Body of pancreas (tissue), 4 donors: ENCODE data around the gene TARBP1. TPM values are rescaled to one million over a fixed set of nuclear protein-coding genes. Genes with fewer than 3 reads are reported as not detected.
"Not testable (repeated sequence)": the region's sequence is repeated elsewhere in the genome, so short reads cannot be mapped to it uniquely, and the experiment has no call there.

ENCODE experiments used
- ATAC-seq: fragments of 150-250 bp; one replicate; pipeline ENCODE4 v1.9.1; 2016
- DNase-seq, 4 donors: peaks; one replicate each; pipeline ENCODE4 v3.0.0-alpha.2; 2019
- H3K27ac ChIP-seq, 4 donors: fragments of 200-600 bp; sonication (generic); 1 replicate in 3 of 4; 2 replicates in 1 of 4; pipeline versions ENCODE4 v1.5.1 to v1.6.1; 2016 to 2019; ENCODE audit warnings: mild to moderate bottlenecking in 1 of 4, mixed read lengths in 1 of 4, moderate library complexity in 1 of 4
- H3K27me3 ChIP-seq, 2 donors: fragments of 200-600 bp; sonication (generic); one replicate each; pipeline ENCODE4 v1.6.0; 2016; ENCODE audit warnings: mild to moderate bottlenecking in 1 of 2
- H3K36me3 ChIP-seq, 2 donors: fragments of 200-600 bp; sonication (generic); replicated peaks in 1 of 2; 2 replicates each; pipeline ENCODE4 v1.5.1; 2016; ENCODE audit warnings: low read depth in 2 of 2; ENCODE audit not compliant: insufficient read depth in 1 of 2
- H3K4me1 ChIP-seq: fragments of 200-600 bp; sonication (generic); one replicate; pipeline ENCODE4 v1.6.0; 2016
- H3K4me3 ChIP-seq, 2 donors: fragments of 200-600 bp; sonication (generic); 1 replicate in 1 of 2; 2 replicates in 1 of 2; pipeline ENCODE4 v1.5.1; 2016 to 2019
- H3K9me3 ChIP-seq, 3 donors: fragments of 200-600 bp; sonication (generic); 1 replicate in 2 of 3; 2 replicates in 1 of 3; pipeline ENCODE4 v1.5.1; 2016
- POLR2A ChIP-seq, 3 donors: fragments of 450-650 bp; IDR thresholded peaks; one replicate each; pipeline ENCODE4 v1.6.1; 2016; ENCODE audit warnings: antibody characterized with exemption in 3 of 3, mild to moderate bottlenecking in 2 of 3
- WGBS, 2 donors: methylation state at CpG; one replicate each; pipeline ENCODE4 v1.1.5; 2017; 5-methylcytosine and 5-hydroxymethylcytosine counted together
- intact Hi-C: fragments of 100-400 bp; cut with DNase I; formaldehyde crosslinking; loops from one replicate; pipeline ENCODE4 v1.15.1; 2023
- total RNA-seq, 2 donors: library from RNA; depleted of rRNA; stranded (reverse); fragments of >200 nt; gene quantifications; one replicate each; pipeline ENCODE4 v1.1.0, GENCODE V29; 2016
- TF ChIP-seq, protein P1 (sequence below), 7 experiments: fragments of 450-650 bp in 4 of 7; fragments of 200-600 bp in 3 of 7; sonication (generic) in 3 of 7; IDR thresholded peaks; one replicate each; pipeline ENCODE4 v1.5.1; 2016 to 2019; ENCODE audit warnings: antibody characterized with exemption in 7 of 7

Gene TARBP1
- total RNA-seq, 2 donors from 2014 or later = 30.6 to 32.0 TPM

DNA sequence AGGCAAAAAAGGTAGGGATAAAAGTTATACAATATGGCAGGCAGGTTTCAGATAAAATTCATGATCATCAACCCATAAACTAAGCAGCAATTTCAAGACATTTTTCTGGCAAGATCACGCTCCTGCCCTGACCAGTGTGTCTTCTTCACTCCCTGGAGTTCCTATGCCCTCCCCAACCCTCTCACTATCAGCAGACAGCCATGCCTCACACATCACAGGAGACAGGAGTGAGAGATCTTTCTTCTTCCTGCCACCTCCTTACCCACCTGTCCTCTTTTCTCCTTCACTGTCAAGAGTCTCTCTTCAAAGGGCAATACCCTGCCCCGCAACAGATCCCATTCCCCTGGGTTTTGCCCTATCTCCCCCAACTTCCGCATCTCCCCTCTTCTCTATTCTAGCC is 77.3 kb downstream of the TARBP1 start:
- Histone ChIP-seq H3K36me3 (no peaks in the 10 kb centered on the region), H3K27me3 (no peaks in the 10 kb centered on the region), H3K4me1 (no peaks in the 10 kb centered on the region), H3K27ac (no peak overlapping the region), H3K4me3 (no peak overlapping the region), H3K9me3 (no peaks in the 10 kb centered on the region)
- ATAC-seq = no peak
- intact Hi-C loops = no loop called here
- no peak for DNase-seq
- TF ChIP-seq POLR2A (IDR thresholded peaks at IDR 0.05) = no peak
- TF ChIP-seq, protein P1, sequence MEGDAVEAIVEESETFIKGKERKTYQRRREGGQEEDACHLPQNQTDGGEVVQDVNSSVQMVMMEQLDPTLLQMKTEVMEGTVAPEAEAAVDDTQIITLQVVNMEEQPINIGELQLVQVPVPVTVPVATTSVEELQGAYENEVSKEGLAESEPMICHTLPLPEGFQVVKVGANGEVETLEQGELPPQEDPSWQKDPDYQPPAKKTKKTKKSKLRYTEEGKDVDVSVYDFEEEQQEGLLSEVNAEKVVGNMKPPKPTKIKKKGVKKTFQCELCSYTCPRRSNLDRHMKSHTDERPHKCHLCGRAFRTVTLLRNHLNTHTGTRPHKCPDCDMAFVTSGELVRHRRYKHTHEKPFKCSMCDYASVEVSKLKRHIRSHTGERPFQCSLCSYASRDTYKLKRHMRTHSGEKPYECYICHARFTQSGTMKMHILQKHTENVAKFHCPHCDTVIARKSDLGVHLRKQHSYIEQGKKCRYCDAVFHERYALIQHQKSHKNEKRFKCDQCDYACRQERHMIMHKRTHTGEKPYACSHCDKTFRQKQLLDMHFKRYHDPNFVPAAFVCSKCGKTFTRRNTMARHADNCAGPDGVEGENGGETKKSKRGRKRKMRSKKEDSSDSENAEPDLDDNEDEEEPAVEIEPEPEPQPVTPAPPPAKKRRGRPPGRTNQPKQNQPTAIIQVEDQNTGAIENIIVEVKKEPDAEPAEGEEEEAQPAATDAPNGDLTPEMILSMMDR (IDR thresholded peaks at IDR 0.05) = no peak
- 97 to 99% methylated on average over 3 of the region's 3 CpGs for WGBS, 2 donors

DNA sequence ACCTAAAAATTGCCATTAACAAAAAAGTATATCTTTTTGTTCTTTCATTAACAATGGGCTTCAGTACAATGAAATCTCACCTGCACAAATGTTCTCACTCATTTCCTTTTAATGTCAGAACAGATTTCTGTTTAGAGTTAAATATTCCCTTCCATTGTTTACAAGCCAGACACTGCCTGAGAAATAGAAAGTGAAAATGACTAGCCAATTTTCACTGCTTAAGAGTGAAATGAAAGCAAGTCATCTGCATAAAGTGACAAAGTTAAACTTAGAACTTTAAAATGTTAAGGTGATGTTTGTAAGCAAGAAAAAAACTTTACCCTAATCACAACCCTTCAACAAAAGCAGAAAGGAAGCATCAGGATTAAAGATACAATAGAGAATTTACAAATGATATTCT is 78.2 kb downstream of the TARBP1 start:
- H3K4me1 ChIP-seq = no peaks in the 10 kb centered on the region
- no peak for TF ChIP-seq POLR2A (IDR thresholded peaks at IDR 0.05)
- TF ChIP-seq, protein P1 (IDR thresholded peaks at IDR 0.05) = no peak
- no peaks in the 10 kb centered on the region for H3K27me3 ChIP-seq
- ATAC-seq = no peak
- intact Hi-C loops = no loop called here
- no peaks in the 10 kb centered on the region for H3K36me3 ChIP-seq
- H3K27ac ChIP-seq = no peak overlapping the region
- DNase-seq = no peak
- H3K9me3 ChIP-seq = no peaks in the 10 kb centered on the region
- H3K4me3 ChIP-seq = no peak overlapping the region

DNA sequence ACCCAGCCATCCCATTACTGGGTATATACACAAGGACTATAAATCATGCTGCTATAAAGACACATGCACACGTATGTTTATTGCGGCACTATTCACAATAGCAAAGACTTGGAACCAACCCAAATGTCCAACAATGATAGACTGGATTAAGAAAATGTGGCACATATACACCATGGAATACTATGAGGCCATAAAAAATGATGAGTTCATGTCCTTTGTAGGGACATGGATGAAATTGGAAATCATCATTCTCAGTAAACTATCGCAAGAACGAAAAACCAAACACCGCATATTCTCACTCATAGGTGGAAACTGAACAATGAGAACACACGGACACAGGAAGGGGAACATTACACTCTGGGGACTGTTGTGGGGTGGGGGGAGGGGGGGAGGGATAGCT is 79.5 kb downstream of the TARBP1 start:
- H3K27ac ChIP-seq, intact Hi-C loops, H3K9me3 ChIP-seq, H3K36me3 ChIP-seq, H3K4me1 ChIP-seq, H3K4me3 ChIP-seq, ATAC-seq, DNase-seq, H3K27me3 ChIP-seq: not testable (repeated sequence)
- WGBS, 2 donors = 95% methylated on average over 6 of the region's 6 CpGs

DNA sequence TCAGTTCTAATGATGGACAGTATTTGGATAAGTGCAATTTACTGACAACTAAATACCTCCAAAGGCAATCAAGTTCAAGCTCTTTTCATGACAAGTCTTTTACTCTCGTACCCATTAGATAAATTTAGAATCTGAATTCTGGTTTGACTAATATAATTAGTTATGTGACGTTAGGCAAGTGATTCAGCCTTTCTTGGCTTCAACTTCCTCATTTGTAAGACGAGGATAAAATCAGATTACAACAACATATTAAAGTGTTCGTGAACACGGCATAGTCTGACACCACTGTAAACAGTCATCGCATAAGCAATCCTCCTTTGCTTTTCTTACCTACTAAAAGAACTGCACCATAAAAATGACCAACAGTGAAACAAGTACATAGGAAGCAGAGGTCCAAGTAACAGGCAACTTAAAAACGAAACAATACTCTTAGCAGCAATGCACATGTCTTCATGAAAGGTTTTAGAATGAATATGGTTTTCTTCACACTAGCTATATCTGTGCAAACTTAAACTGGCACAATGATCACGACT is 80.1 kb downstream of the TARBP1 start:
- Histone ChIP-seq H3K9me3 (no peaks in the 10 kb centered on the region), H3K36me3 (no peaks in the 10 kb centered on the region), H3K4me1 (no peaks in the 10 kb centered on the region), H3K27me3 (no peaks in the 10 kb centered on the region), H3K4me3 (no peak overlapping the region), H3K27ac (no peak overlapping the region)
- no peak for DNase-seq
- TF ChIP-seq, protein P1 (IDR thresholded peaks at IDR 0.05) = no peak
- no peak for TF ChIP-seq POLR2A (IDR thresholded peaks at IDR 0.05)
- no peak for ATAC-seq
- intact Hi-C loops = no loop called here
- WGBS, 2 donors = 67 to 74% methylated on average over 8 of the region's 8 CpGs

DNA sequence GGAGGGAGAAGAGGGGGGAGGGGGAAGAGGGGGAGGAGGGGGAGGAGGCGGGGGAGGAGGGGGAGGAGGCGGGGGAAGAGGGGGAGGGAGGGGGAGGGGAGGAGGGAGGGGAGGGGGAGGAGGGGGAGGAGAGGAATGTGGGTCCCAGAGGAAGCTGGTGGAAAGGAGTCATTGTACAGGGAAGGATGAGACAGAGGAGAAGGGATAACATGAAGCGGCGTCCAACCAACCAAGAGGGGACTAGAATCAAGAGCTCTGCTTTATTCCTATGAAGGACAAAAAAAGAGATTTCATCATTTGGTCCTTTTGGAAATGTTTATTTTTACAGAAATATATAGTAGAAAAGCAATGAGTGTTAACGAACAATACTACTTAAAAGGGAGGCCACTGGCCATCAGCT is 81.2 kb downstream of the TARBP1 start:
- no peaks in the 10 kb centered on the region for H3K4me1 ChIP-seq
- ATAC-seq (no peak), DNase-seq (no peak)
- no peak overlapping the region for H3K4me3 ChIP-seq
- intact Hi-C loops = no loop called here
- WGBS, 2 donors = 65 to 66% methylated on average over 3 of the region's 5 CpGs
- TF ChIP-seq, protein P1 (IDR thresholded peaks at IDR 0.05) = no peak
- no peak for TF ChIP-seq POLR2A (IDR thresholded peaks at IDR 0.05)
- no peaks in the 10 kb centered on the region for H3K36me3 ChIP-seq
- H3K27ac ChIP-seq = no peak overlapping the region
- no peaks in the 10 kb centered on the region for H3K27me3 ChIP-seq
- no peaks in the 10 kb centered on the region for H3K9me3 ChIP-seq
